ENCODE results near the gene FCRL3.

DNA sequence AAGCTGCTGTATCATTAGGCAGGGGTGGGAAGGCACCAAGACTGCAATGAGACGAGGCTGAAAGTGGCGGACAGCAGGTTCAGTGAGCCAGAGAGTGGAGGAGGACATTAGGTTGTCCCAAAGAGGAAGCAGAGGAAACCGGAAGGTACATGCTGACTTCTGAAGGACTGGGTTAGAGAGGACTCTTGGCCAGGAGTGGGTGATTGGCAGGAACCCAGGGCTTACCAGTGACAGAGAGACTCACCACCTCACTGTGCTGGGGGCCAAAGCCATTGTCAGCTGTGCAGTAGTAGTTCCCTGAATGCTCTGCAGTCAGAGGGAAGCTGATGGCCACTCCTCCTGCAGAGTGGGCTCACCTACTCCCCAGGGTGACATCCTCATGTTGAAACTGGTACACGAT is 60.8 kb downstream of the FCRL3 start:
- TF ChIP-seq EZH2phosphoT487 (IDR thresholded peaks at IDR 0.05; ENCODE audit: insufficient read depth, low read depth) (no peak), EZH2 (IDR thresholded peaks at IDR 0.05; ENCODE audit: insufficient read depth, poor library complexity, severe bottlenecking) (no peak)

Measured in GM23248 (cell line).